ENCODE measurements around the gene GSTM3.
"Not testable (repeated sequence)": the region's sequence is repeated elsewhere in the genome, so short reads cannot be mapped to it uniquely, and the experiment has no call there.

GSTM3 gene

DNA sequence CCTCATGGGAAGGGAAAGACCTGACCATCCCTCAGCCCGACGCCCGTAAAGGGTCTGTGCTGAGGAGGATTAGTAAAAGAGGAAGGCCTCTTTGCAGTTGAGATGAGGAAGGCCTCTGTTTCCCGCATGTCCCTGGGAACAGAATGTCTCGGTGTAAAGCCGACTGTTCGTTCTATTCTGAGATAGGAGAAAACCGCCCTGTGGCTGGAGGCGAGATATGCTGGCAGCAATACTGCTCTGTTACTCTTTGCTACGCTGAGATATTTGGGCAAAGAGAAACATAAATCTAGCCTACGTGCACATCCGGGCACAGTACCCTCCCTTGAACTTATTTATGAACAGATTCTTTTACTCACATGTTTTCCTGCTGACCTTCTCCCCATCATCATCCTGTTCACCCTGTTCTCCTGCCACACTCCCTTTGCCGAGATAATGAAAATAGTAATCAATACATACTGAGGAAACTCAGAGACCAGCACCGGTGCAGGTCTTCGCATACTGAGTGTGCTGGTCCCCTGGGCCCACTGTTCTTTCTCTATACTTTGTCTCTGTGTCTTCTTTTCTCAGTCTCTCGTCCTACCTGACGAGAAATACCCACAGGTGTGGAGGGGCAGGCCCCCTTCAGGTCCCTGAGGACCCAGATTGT, 26.3 kb upstream of the GSTM3 start:
- H3K4me1 ChIP-seq (ENCODE audit: control insufficient read depth, insufficient read depth, low read length, poor library complexity, severe bottlenecking); H3K27ac ChIP-seq (ENCODE audit: low read depth, low read length, severe bottlenecking); H3K36me3 ChIP-seq (ENCODE audit: control insufficient read depth, insufficient read depth, low read length); H3K4me3 ChIP-seq (ENCODE audit: extremely low read depth, insufficient read depth, low read length, poor library complexity, severe bottlenecking); H3K9me3 ChIP-seq (ENCODE audit: control insufficient read depth, low read length): not testable (repeated sequence)
- WGBS, 2 experiments (ENCODE audit: insufficient coverage in 2 of 2): 92 to 95% methylated on average over 15 of the region's 17 CpGs

DNA sequence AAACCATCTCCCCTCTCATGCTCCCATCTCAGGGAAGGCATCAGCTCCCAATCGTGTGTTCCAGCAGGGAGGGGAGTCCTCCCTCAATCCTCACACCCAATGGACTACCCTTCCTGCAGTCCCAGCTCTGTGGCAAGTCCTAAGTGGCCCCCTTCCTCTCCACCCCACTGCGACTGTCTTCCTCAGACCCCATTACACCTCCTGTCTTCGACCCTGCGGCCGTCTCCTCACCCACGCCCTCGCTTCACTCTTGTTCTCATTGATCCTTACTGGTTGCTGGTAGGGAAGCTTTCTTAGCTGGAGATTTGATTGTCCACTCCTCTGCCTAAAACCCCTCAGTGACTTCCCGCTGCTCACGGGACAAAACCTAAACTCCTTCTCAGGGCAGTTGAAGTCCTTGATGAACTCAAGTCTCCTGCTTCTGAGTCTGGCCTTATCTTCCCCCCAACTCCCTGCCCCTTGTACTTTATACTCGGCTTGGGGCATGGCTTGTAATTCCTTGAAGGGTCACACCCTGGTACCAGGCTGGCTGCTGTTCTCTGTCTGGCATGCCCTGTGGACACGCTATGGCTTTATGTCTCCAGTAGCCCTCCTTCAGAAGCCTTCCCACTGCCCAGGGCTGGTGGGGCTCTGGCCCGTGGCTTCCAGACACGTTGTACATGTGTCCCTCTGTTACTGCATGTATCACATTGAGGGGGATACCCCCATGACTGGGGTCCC, 25.2 kb upstream of the GSTM3 start:
- Histone ChIP-seq H3K27ac (ENCODE audit: low read depth, low read length, severe bottlenecking) (no peak overlapping the region), H3K4me1 (ENCODE audit: control insufficient read depth, insufficient read depth, low read length, poor library complexity, severe bottlenecking) (no peaks in the 10 kb centered on the region), H3K36me3 (ENCODE audit: control insufficient read depth, insufficient read depth, low read length) (no peaks in the 10 kb centered on the region), H3K9me3 (ENCODE audit: control insufficient read depth, low read length) (no peaks in the 10 kb centered on the region), H3K4me3 (ENCODE audit: extremely low read depth, insufficient read depth, low read length, poor library complexity, severe bottlenecking) (no peak overlapping the region)
- 67 to 86% methylated on average over 7 to 12 of the region's 13 CpGs for WGBS, 2 experiments (ENCODE audit: insufficient coverage in 2 of 2)

DNA sequence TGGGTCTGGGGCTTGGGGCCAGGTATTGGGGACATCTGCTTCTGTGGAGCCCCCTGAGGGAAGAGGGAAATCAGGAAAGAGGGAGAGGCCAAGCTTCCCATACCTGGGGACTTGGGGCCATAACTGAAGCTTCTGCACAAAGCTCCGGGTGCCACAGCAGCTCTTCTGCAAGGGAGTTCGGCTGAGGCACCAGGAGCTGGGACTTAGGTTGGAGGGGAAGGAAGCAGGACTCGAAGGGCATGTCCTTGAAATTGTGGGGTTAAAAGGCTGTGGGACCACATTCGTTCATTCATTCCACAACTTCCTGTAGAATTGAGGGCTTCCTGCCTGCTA, 24.6 kb upstream of the GSTM3 start:
- Histone ChIP-seq H3K27ac (ENCODE audit: low read depth, low read length, severe bottlenecking) (no peak overlapping the region), H3K4me3 (ENCODE audit: extremely low read depth, insufficient read depth, low read length, poor library complexity, severe bottlenecking) (no peak overlapping the region), H3K36me3 (ENCODE audit: control insufficient read depth, insufficient read depth, low read length) (no peaks in the 10 kb centered on the region), H3K9me3 (ENCODE audit: control insufficient read depth, low read length) (no peaks in the 10 kb centered on the region), H3K4me1 (ENCODE audit: control insufficient read depth, insufficient read depth, low read length, poor library complexity, severe bottlenecking) (no peaks in the 10 kb centered on the region)
- 83 to 100% methylated on average over 2 to 4 of the region's 4 CpGs for WGBS, 2 experiments (ENCODE audit: insufficient coverage in 2 of 2)

DNA sequence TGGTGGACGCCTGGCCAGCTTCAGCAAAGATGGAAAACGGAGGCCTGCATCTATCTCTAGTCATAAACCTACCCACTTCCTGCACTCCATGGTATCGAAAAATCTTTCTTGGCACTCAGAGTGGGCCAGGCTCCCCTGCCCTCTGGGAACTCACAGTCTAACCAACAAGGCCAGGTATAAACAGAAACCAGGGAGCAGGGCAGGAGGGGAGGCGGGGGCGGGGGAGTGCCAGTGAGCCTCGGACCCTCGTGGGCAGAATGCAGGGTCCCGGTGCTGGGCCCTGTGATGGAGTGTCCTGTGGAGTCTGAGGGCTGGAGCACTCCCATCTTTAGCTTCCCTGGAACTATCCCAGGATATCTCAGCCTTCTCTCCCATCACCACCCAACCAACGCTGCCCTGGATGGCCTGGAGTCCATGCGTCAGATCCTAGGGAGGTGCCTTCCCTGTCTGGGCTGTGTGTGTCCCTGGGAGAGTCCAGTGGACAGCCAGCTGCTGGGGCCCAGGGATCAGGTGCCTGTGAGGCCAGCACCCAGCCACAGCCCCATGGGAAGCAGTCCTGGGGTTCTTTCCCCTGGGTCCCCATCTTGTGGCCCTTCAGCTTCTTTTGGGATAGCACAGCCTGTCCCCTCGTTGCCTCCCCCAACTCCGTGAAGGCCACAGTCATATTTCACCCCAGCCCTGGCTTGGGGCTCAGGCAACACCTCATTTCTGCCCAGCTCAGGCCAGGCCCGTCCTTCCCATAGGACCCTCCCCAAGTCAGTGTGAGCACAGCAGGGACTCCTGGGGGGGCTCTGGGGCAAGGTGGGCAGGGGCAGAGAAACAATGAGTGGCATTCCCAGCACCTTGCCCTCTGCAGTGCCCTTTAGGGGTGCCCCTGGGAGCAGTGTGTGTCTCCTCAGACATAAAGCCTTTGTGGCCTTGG, 24.0 kb upstream of the GSTM3 start:
- no peak overlapping the region for H3K27ac ChIP-seq (ENCODE audit: low read depth, low read length, severe bottlenecking)

DNA sequence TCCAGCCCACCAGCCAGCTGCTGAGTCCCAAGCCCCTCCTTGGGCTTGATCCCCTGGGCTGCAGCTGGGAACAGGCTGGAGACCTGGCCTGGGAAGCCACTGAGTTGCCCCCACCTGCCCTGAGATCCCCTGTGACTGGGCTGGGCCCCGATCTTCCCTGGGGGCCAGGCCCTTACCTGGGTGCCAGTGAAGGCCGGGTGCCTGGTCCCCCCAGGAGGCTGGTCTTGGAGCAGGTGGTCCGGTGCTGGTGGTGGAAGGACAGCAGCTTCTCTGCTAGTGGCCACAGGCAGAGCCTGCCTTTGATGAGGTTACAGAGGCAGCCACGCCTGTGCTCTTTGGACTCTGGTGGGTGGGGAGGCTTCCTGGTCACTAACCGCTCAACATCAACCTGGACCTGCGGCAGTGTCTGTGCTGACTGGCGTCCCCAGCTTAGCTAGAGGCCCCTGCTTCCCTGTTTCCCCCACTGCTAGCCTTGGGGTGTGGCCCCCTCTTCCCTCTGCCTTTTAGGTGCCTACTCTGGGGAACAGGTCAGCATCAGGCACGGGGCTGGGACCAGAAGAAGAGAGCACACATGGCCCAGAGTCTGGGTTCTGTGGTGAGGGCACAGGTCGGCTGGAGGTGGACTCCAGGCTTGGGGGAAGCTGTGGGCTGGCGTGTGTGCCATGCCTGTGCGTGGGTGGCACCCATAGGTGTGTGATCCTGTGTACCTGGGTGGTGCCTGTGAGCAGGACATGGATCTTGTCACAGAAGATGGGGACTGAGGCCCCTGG, 23.0 kb upstream of the GSTM3 start, which contains the start of gene EPS8L3:
Gene EPS8L3, minus strand, starts transcription at position 278 of the 770 bp plus-strand sequence. CDS start 2,174 bp downstream, outside the sequence.
- no peaks in the 10 kb centered on the region for H3K36me3 ChIP-seq (ENCODE audit: control insufficient read depth, insufficient read depth, low read length)
- H3K4me3 ChIP-seq (ENCODE audit: extremely low read depth, insufficient read depth, low read length, poor library complexity, severe bottlenecking): no peak within 1 kb of the TSS
- no peaks in the 10 kb centered on the region for H3K9me3 ChIP-seq (ENCODE audit: control insufficient read depth, low read length)
- no peaks in the 10 kb centered on the region for H3K4me1 ChIP-seq (ENCODE audit: control insufficient read depth, insufficient read depth, low read length, poor library complexity, severe bottlenecking)
- 94 to 95% methylated on average over 8 to 9 of the region's 11 CpGs for WGBS, 2 experiments (ENCODE audit: insufficient coverage in 2 of 2)
- no peak within 1 kb of the TSS for H3K27ac ChIP-seq (ENCODE audit: low read depth, low read length, severe bottlenecking)

More for the DNA sequence above, 24.0 kb upstream of the GSTM3 start:
- Histone ChIP-seq H3K36me3 (ENCODE audit: control insufficient read depth, insufficient read depth, low read length) (no peaks in the 10 kb centered on the region), H3K4me3 (ENCODE audit: extremely low read depth, insufficient read depth, low read length, poor library complexity, severe bottlenecking) (no peak overlapping the region), H3K9me3 (ENCODE audit: control insufficient read depth, low read length) (no peaks in the 10 kb centered on the region), H3K4me1 (ENCODE audit: control insufficient read depth, insufficient read depth, low read length, poor library complexity, severe bottlenecking) (no peaks in the 10 kb centered on the region)
- WGBS, 2 experiments (ENCODE audit: insufficient coverage in 2 of 2): 95 to 98% methylated on average over 10 to 11 of the region's 13 CpGs

DNA sequence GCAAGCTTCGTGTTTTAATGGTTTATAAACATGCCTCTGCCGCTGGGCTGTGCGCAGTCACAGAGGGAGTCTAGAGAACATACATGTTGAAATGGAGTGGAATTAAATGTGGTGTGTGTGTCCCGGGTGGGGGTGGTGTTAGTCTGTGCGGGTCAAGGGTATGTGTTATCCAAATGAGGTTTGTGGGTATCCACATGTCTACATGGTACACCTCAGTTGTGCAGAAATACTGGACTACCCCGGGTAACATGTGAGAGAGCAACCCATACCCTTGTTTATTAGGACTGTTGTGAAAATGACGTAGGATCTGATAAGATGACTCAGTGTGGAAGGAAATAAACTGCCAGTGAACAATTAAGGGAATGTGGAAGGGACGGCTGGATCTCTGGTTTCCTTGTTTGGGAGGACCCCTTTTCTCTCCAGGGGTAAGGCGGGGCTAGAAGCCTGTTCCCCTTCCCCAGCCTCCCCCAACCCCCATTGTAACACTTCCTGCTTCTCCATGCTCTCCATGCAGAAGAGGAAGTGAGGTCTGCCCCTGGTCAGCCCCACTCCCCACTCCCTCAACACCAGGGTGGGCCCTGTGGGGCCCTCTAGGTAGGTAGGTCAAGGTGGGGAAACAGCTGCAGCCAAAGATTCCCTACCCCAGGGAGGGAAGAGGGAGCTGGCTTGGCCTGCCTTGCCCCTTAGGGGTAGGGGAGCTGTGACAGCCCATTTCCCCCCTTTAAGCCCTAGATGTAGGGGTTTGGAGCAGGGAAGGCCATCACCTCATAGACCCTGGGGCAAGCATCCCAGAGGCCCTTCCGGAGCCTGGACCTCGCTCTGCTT, 22.2 kb upstream of the GSTM3 start:
- 93 to 98% methylated on average over 9 of the region's 11 CpGs for WGBS, 2 experiments (ENCODE audit: insufficient coverage in 2 of 2)
- Histone ChIP-seq H3K4me1 (ENCODE audit: control insufficient read depth, insufficient read depth, low read length, poor library complexity, severe bottlenecking) (no peaks in the 10 kb centered on the region), H3K9me3 (ENCODE audit: control insufficient read depth, low read length) (no peaks in the 10 kb centered on the region), H3K36me3 (ENCODE audit: control insufficient read depth, insufficient read depth, low read length) (no peaks in the 10 kb centered on the region), H3K27ac (ENCODE audit: low read depth, low read length, severe bottlenecking) (no peak overlapping the region), H3K4me3 (ENCODE audit: extremely low read depth, insufficient read depth, low read length, poor library complexity, severe bottlenecking) (no peak overlapping the region)

DNA sequence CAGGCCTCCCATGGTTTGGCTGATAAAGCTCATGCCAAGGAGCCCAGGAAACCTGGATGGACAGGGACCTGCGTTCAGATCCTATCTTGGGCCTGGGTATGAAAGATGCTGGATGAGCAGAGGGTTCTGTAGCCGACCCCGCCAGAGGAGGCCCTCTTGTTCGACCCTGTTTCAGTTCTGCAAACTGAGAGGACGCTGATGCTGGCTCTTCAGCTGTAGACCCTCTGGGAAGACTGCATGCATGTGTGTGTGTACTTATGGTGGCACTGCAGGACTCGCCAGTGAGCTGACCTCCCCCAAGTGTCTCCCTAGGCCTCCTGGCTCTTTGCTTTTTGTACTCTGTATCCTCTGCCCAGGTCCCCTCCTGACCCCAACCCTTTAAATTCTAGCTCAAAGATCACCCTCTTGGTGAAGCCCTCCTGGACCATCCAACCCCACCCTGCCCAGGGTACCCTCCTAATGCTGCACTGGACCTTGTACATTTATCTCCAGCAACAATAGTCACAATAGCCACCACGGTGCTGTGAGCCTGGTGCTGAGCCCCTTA, 21.3 kb upstream of the GSTM3 start:
- 98 to 100% methylated on average over 2 to 6 of the region's 7 CpGs for WGBS, 2 experiments (ENCODE audit: insufficient coverage in 2 of 2)
- no peaks in the 10 kb centered on the region for H3K36me3 ChIP-seq (ENCODE audit: control insufficient read depth, insufficient read depth, low read length)
- H3K4me3 ChIP-seq (ENCODE audit: extremely low read depth, insufficient read depth, low read length, poor library complexity, severe bottlenecking): no peak overlapping the region
- H3K9me3 ChIP-seq (ENCODE audit: control insufficient read depth, low read length): no peaks in the 10 kb centered on the region
- H3K4me1 ChIP-seq (ENCODE audit: control insufficient read depth, insufficient read depth, low read length, poor library complexity, severe bottlenecking): no peaks in the 10 kb centered on the region
- no peak overlapping the region for H3K27ac ChIP-seq (ENCODE audit: low read depth, low read length, severe bottlenecking)

DNA sequence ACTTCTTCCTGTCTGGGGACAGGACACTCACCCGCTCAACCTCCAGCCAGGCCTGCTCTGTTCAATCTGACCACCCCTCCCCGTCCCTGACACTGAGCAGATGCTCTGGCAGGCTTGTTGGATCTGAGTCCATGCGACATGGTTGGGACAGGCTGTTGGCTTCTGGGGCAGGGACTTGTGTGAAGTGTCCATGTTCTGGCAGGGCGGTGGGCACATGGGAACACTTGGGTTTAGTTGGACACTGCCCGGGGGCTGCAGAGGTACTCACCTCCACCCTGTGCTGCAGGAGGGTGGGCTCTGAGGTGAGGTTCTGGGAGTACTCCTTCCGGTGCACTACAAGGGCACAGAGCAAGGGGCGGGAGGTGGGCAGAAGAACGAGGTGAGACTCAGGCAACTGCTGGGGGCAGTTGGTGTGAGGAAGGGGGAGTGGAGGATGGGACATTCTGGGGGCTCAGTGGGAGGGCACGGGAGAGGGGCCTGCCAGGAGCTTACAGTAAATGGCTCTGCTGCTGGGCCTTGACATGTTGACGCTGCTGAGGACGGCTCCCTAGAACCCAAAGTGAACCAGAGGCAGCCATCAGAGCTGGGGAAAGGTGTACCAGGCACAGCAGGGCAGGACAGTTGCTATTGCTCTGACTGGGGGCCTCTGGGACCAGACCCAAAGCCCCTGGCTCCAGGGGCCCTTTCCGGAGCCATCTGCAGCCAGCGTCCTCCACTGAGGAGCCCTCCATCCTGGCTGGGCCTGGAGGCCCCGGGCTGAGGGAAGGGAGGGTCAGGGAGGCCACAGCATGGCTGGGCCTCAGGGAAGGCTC, 20.6 kb upstream of the GSTM3 start:
- 91 to 94% methylated on average over 10 to 12 of the region's 14 CpGs for WGBS, 2 experiments (ENCODE audit: insufficient coverage in 2 of 2)
- no peaks in the 10 kb centered on the region for H3K36me3 ChIP-seq (ENCODE audit: control insufficient read depth, insufficient read depth, low read length)
- H3K4me3 ChIP-seq (ENCODE audit: extremely low read depth, insufficient read depth, low read length, poor library complexity, severe bottlenecking): no peak overlapping the region
- H3K9me3 ChIP-seq (ENCODE audit: control insufficient read depth, low read length): no peaks in the 10 kb centered on the region
- no peaks in the 10 kb centered on the region for H3K4me1 ChIP-seq (ENCODE audit: control insufficient read depth, insufficient read depth, low read length, poor library complexity, severe bottlenecking)
- H3K27ac ChIP-seq (ENCODE audit: low read depth, low read length, severe bottlenecking): no peak overlapping the region

DNA sequence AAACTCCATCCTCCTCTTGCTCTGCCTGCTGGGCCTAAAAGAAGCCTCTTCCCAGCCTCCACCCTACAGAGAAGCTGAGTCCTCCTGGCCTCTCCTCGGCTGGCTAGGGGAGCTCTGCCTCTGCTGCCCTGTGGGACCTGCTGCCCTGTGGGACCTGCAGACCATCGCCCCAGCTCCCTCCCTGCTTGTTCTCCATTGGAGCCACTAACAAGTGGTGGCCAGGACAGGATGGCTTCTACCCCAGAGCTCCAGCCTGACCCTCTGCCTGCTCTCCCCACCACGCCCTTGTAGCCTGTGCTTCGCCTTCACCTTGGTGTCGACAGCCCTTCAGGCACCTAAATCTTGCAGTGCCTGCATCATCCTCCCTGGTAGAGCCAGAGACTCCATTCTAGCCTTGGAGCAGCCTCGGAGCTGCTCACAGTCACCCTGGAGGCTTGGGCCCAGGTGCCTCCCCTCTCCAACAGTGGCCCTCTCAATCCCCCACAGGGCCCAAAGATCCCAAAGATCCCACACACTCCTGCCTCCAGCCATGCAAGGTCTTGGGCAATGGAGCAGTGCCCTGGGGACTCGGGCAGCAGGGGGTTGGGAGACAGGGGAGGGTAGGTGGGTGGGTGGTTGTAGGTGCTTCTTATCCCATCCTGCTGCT, 19.9 kb upstream of the GSTM3 start:
- no peaks in the 10 kb centered on the region for H3K4me1 ChIP-seq (ENCODE audit: control insufficient read depth, insufficient read depth, low read length, poor library complexity, severe bottlenecking)

More for the DNA sequence above, 19.9 kb upstream of the GSTM3 start:
- Histone ChIP-seq H3K36me3 (ENCODE audit: control insufficient read depth, insufficient read depth, low read length) (no peaks in the 10 kb centered on the region), H3K27ac (ENCODE audit: low read depth, low read length, severe bottlenecking) (no peak overlapping the region), H3K9me3 (ENCODE audit: control insufficient read depth, low read length) (no peaks in the 10 kb centered on the region), H3K4me3 (ENCODE audit: extremely low read depth, insufficient read depth, low read length, poor library complexity, severe bottlenecking) (no peak overlapping the region)
- WGBS, 2 experiments (ENCODE audit: insufficient coverage in 2 of 2): 96 to 100% methylated on average over 4 to 6 of the region's 7 CpGs

All from mesodermal cell (in vitro differentiated cells).